AG04449 (cell line): Measurements from ENCODE around the gene CLMN.

Experiments used
- CTCF ChIA-PET: fragments of 350-600 bp; formaldehyde crosslinking; extraction: SDS; loops from one replicate; lab custom pipeline; 2021; ENCODE audit warnings: antibody characterized with exemption; lab: Yijun Ruan, JAX
- POLR2A ChIA-PET: fragments of 400-600, 350-600 bp; formaldehyde crosslinking; extraction: SDS; loops from one replicate; lab custom pipeline; 2020; ENCODE audit warnings: antibody characterized with exemption, inconsistent platforms; lab: Yijun Ruan, JAX
- DNase-seq: peaks from one replicate; pipeline ENCODE4 v3.0.0-alpha.2; 2010; ENCODE audit warnings: low read depth, low spot score
- H3K4me3 ChIP-seq: 2 replicates; pipeline ENCODE4 v1.5.1; 2011; ENCODE audit warnings: low read depth, mild to moderate bottlenecking, control low read depth, low read length
- CTCF ChIP-seq: IDR thresholded peaks from one replicate; pipeline ENCODE4 v1.5.1; 2011; ENCODE audit warnings: mild to moderate bottlenecking, moderate library complexity, low read length, control low read depth, inconsistent platforms; ENCODE audit not compliant: insufficient read depth; ENCODE audit errors: missing control alignments

The CLMN gene

GRCh38 chr14:95274279-95274678, 45.4 kb downstream of the CLMN start:
- POLR2A ChIA-PET = no interaction called here
- CTCF ChIA-PET = no interaction called here
- H3K4me3 ChIP-seq = no peak overlapping the region
- no peak for TF ChIP-seq CTCF
- DNase-seq = no peak

- ChIA-PET POLR2A (no interaction called here), CTCF (no interaction called here)
- no peak for TF ChIP-seq CTCF
- DNase-seq = no peak
- no peak overlapping the region for H3K4me3 ChIP-seq
These were observed 46.4 kb downstream of the CLMN start for GRCh38 chr14:95273001-95273978.

- ChIA-PET POLR2A (no interaction called here), CTCF (no interaction called here)
- no peak for DNase-seq
- TF ChIP-seq CTCF = no peak
- H3K4me3 ChIP-seq = no peak overlapping the region
These were observed 47.7 kb downstream of the CLMN start for GRCh38 chr14:95272057-95272456.

- DNase-seq = no peak
- no peak overlapping the region for H3K4me3 ChIP-seq
- no peak for TF ChIP-seq CTCF
- POLR2A ChIA-PET = no interaction called here
- CTCF ChIA-PET = no interaction called here
These were observed 49.5 kb downstream of the CLMN start for GRCh38 chr14:95270203-95270602.

- ChIA-PET POLR2A (no interaction called here), CTCF (no interaction called here)
- DNase-seq = no peak
- H3K4me3 ChIP-seq = no peak overlapping the region
- TF ChIP-seq CTCF = no peak
These were observed 50.2 kb downstream of the CLMN start for GRCh38 chr14:95269493-95269892.

- no peak for DNase-seq
- POLR2A ChIA-PET = no interaction called here
- H3K4me3 ChIP-seq = no peak overlapping the region
- TF ChIP-seq CTCF = no peak
- CTCF ChIA-PET = no interaction called here
These were observed 51.4 kb downstream of the CLMN start for GRCh38 chr14:95268350-95268749.
